Left renal pelvis (tissue), 4 donors: ENCODE data around the gene DEDD2. TPM values are rescaled to one million over a fixed set of nuclear protein-coding genes. Genes with fewer than 3 reads are reported as not detected.

Source experiments
- DNase-seq, 4 donors: peaks; one replicate each; pipeline ENCODE4 v3.0.0-alpha.2; 2013; ENCODE audit warnings: low read depth in 4 of 4, low spot score in 3 of 4
- polyA plus RNA-seq, 4 donors: library from polyadenylated mRNA; unstranded; fragments of 120-200 nt; gene quantifications; one replicate each; pipeline ENCODE4 v1.2.1, GENCODE V29; 2013; ENCODE audit not compliant: insufficient read length in 4 of 4

Gene DEDD2
- polyA plus RNA-seq, 4 donors: 15.9 to 33.8 (median 23.1) TPM

DNA sequence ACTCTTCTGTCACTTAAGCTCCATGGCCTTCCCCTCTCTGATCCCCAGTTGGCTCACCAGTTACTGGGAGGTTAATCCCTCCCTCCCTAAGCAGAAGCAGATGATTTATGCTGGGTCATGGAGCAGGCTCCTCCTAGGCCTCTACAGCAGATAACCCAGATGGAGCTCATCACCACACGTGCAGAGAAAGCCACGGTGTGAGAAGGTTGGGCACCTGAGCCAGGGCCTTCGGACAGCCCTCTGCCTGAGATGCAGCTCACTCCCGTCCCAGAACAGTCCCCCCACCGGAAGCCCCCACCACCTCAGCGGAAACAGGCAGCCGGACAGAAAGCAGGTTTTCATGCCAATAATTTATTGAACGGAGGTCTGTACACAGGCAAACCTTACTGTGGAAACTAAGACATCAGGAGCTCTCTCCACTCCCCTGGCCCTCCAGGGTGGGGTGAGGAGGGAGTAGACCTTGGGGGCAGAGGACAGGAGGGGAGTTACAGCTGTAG lies 12.4 kb upstream of the DEDD2 start:
- no peak for DNase-seq

DNA sequence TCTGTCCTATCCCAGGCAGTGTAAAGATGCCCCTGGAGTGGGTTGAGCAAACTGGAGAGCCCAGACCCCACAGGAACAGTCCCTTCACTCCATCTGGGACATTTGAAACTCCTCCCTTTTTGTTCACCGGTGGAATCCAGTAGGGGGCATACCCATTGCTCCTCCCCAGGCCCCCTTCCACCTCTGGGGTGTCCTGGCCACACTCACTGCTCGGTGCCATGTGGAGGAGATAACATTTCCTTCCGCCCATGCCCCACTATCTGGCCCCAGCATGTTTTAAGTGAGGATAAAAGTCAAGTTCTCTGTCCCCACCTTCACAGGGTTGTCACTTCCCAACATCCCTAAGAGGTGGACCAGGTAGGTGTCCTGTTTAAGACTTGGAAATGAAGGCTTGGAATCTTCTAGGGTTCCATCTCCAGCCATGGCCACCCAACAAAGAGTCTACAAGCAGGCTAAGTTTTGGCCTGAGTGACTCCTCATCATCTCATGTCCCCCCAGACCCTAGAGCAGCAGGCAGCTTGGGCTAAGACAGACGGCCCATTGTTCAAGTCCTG lies 11.9 kb upstream of the DEDD2 start:
- no peak for DNase-seq

DNA sequence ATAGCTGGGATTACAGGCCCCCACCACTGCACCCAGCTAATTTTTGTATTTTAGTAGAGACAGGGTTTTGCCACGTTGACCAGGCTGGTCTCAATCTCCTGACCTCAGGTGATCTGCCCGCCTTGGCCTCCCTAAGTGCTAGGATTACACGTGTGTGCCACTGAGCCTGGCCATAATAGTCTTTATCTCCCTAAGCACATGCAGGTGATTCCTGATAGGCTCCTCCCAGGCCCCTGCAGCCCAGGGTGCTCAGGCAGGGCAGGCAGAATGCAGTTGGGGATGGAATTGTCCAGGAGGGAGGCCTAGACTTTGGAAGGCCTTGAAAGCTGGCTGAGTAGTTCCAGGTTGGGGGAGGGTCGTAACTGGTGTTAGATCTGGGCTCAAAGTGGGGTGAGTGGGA lies 11.2 kb upstream of the DEDD2 start:
- DNase-seq: no peak

DNA sequence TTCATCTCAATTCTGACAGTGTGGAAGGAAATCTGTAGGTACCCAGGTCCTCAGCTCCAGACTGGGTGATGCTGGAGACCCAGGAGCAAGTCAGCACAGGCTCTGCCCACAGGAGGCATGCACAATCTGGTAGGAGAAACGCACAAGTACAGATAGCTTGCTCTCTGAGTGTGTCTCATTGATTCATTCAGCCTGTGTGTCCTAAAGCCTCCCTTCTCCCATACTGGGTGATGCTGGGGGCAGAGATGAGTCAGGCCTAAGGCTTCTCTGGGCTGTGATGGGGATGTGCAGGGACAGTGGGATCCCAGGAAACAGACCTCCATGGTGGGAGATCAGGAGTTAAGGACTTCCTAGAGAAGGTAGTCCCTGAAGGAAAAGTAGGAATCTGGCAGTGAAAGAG lies 9.4 kb upstream of the DEDD2 start:
- DNase-seq: no peak

DNA sequence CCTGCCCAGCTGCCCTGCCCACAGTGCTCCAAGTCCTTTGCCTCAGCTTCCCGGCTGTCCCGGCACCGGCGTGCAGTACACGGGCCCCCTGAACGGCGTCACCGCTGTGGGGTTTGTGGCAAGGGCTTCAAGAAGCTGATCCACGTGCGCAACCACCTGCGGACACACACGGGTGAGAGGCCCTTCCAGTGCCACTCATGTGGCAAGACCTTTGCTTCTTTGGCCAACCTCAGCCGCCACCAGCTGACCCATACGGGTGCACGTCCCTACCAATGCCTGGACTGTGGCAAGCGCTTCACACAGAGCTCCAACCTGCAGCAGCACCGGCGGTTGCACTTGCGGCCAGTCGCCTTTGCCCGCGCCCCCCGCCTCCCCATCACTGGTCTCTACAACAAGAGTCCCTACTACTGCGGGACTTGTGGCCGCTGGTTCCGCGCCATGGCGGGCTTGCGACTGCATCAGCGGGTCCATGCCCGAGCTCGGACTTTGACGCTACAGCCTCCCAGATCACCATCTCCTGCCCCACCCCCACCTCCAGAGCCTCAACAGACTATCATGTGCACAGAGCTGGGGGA lies 8.3 kb upstream of the DEDD2 start:
- no peak for DNase-seq

DNA sequence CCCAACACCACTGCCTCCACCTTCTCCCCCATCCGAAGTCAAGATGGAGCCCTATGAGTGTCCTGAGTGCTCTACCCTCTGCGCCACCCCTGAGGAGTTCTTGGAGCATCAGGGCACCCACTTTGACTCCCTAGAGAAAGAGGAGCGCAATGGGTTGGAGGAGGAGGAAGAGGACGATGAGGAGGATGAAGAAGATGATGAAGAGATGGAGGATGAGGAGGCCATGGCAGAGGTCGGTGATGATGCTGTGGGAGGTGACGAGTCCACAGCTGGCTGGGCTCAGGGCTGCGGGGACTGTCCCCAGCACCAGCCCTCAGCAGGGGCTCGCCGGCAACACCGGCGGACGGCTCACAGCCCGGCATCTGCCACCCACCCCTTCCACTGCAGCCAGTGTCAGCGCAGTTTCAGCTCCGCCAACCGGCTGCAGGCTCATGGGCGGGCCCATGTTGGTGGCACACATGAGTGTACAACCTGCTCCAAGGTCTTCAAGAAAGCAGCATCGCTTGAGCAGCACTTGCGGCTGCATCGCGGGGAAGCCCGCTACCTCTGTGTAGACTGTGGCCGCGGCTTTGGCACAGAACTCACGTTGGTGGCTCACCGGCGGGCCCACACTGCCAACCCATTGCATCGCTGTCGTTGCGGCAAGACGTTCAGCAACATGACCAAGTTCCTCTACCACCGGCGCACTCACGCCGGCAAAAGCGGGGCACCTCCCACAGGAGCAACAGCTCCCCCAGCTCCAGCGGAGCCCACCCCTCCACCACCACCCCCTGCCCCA lies 7.7 kb upstream of the DEDD2 start:
- no peak for DNase-seq

DNA sequence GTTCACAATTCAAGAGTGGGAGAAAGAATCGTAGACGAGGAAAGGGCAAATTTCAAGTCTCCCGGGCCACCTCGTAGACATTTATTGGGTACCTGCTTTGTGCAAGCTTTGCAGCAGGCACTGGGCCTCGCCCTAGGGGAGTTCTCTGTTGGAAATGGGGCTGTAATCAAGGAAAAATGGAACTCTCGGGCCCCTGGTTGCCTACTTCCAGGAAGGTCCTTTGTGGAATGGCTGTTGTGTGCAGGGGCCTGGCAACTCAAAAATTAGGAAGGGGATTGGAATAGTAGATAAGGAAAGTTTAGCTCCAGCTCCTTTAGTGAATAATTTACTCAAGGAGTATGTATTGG lies 3.2 kb upstream of the DEDD2 start:
- no peak for DNase-seq

DNA sequence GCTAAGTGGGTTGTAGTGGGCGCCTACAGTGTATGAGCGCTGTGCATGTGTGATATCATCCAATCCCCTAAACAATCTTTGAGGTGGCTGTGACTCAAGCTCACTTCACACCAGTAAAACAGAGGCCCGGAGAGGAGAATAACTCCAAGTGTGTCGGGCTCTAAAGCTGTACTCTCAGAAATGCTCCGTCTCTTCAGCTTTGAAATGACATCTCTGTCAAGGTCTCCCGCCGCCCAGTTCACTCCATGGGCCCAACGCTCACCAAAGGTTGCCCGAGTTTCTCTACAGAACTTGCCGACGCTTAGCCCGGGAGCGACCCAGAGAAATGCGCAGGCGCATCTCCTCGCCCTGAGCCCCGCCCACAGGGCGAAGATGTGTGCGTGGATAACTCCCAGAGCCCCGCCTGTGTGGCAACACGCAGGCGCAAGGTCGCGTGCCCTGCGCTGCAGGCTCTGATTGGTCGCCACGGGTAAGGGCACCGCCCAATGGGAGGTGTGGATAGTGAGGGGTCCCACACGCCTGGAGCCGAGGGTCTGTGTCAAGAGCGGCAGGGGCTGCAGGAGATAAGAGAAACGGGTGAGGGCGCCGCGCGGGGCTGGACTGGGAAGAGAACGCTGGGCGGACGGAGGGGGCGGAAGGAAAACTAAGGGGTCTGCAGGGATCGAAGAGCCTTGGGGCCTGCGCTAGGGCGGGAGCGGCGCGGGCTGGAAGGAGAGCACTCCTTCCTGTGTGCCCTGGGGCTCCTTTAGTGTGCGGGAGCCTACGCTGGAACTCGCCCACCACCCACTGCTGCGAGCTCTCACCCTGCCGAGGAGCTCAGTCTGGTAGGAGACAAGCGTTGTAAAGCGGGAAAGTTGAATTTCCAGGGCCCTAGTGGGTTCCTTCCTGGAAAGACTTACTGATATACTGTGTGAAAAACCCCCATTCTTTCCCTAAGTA lies 2.6 kb upstream of the DEDD2 start, which contains the start of gene ZNF526:
Gene ZNF526, plus strand, starts transcription at position 501 of the 939 bp plus-strand sequence. CDS start 4,092 bp downstream, outside the sequence.
- DNase-seq: peak; percentile 94 to 95 (median 95)

DNA sequence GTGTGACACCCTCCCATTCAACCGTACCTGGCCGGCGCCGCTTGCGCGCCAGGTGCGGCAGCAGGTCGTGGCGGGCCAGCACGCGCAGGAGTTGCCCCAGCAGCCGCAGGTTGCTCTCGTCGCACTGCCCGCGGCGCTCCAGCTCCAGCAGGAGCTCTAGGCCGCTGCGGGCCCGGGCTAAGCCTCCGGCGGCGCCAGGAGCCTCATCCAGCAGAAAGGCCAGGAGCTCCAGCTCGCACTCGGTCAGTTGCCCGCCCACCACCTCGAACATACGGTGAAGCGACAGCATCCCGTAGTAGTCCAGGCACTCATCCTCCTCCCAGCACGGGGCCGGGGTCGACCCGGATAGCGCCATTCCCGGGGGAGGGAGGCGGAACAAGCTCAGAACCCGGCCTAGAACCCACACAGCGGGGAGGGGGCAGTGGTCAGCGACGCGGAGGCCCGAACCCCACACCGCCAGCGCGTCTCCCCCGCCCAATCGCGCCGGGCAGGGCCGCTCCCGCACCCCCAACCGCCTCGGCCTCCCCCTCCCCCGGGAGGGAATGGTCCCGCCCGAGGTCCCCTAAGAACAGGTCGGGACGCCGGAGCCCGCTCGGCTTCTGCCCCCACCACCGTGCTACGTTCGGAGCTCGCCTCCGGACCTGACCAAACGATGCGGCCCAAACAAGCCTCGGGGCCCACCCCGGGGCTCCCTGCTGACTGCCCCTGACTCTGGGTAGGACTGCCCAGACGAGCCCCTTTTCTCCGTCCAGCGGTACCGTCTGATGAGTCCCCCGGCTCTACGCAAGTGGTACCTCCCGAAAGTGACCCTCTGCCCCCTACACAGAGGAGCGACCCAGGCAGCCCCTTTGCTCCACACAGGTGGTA lies 591 bp downstream of the DEDD2 start:
- peak in 3 of 4 donors; percentile 35 to 54 (median 46) for DNase-seq

DNA sequence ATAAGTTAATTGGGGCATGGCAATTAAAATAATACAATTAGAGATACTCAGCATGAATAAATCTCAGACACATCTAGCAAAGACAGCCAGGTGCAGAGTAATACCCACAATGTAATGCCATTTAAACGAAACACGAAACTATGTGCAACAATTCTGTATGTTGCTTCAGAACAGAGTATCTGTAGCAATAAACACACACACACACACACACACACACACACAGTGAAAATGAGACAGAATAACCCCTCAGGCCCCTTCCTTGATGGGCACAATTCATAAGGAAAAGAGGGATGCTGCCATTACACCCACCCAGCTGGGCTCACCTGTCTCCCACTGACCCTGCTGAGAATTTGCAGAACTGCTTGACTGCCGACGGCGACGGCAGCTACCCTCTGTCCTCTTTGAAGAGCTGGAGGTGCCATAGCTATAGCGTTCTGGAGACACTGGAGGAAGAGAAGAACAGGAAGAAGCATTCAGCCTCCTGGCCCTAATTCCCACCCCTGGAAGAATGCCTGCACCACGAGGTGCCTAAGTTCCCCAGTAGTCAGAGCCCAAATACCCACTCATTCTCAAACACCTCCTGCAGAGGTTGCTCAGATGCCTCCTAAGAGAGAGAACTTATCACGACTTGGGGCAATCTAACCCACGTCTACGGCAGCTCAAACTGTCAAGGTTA lies 2.5 kb downstream of the DEDD2 start:
- no peak for DNase-seq

DNA sequence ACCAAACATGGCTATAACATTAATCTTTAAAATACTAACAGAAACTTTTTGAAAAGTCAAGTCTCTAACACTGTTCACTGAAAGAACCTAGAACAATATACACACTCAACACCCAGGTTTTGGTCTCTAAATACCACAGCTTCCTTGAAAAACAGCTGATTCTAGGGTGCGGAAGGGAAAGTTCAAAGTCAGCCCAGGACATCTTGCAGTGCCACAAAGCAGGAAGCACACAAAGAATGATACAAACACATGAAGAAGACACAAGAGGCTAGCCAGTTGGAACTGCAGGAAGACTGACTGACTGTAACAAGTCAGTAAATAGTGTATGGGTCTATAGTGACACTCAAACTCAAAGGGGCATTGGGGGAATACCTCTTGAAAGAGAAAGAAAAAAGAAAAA lies 4.6 kb downstream of the DEDD2 start:
- no peak for DNase-seq

DNA sequence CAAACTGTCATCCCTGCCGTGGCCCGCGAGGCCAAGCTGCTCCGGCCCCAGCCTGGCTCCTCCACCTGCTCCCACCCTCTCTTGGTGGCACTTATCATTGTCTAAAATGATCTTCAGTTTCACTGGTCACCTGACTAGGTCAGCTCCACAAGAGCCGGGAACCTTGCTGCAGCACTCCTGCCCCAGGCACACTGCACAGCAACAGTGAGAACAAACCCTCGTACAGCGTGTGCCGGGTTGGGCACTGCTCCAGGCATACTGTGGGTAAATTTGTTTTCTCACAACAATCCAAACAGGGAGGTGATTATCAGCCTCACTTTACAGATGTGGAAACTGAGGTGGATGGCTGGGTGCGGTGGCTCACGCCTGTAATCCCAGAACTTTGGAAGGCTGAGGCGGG lies 8.9 kb downstream of the DEDD2 start:
- DNase-seq: no peak

DNA sequence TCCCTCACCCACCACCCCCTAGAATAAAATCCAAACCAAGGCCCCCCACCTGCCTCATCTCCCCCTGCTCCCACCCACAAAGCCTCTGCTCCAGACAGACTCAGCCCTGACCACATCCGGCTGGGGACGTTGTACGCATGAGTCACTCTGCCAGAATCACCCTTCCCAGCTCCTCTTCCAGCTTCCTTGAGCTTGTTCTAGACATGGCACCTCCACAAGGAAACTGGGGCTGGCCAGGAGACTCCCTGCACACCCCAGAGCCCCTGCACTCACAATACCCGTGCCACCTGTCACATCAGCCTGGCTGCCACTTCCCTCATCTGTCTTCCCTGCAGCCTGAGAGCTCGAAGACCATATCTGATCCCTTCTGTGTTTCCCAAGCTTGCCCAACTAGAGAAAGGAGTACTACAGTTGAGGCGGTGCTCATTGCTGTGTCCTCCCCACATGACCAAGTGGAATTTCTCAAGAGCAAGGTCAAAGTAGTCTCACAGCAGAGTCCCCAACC lies 9.7 kb downstream of the DEDD2 start:
- no peak for DNase-seq

DNA sequence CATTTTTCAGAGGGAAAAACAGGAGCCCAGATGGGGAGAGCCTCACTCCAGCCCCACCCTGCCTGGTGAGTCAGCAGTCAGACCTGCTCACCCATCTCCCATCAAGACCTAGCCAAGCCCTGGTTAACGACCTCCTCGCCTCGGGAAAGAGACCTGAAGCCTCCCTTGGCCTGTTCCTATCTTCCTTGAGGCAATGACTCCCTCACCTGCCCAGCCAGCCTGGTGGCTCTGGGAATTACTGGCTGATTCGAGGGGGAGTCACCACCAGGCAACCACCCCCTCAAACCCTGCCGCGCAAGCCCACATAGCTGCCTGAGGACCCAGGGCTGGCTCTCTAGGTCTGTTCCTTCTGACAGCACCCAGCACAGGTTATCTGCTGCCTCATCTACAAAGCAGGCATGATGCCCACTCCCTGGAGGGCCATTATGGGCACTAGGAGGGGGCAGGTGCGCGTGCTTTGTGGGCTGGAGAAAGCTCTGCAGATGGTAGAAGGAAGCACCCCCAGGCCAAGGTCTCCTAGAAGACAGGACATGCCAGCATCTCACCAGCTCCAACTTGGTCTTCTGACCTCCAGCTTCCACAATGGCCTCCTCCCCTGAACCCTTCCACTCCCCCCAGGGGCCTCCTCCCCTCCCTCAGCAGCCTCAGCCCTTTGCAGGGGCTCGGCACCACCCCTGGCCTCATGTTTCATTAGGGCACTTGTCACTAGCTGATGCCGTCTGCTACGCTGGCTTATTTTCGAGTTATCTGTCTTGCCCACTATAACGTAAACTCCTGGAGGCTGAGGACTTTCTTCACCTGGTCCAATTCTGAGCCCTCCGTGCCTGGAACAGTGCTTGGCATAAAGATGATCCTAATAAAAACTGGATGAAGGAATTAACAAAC lies 10.4 kb downstream of the DEDD2 start:
- no peak for DNase-seq

DNA sequence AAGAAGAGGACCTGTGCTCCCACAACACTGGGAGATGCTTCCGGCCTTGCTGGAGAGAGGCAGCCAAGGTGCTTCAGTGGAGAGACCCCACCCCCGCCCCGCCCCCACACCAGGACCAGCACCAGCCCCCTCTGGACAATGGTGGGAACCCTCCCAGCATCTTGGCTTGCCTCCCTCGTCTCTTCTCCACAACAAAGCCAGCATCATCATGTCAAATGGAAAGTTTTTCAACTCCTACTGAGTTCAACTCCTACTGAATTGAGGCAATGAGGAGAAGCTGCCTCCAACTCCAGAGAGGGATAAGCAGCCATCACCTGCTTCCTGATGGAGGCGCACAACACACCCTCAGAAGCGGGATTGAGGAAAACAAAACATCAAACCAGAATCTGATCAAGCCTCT lies 12.8 kb downstream of the DEDD2 start:
- DNase-seq: no peak

DNA sequence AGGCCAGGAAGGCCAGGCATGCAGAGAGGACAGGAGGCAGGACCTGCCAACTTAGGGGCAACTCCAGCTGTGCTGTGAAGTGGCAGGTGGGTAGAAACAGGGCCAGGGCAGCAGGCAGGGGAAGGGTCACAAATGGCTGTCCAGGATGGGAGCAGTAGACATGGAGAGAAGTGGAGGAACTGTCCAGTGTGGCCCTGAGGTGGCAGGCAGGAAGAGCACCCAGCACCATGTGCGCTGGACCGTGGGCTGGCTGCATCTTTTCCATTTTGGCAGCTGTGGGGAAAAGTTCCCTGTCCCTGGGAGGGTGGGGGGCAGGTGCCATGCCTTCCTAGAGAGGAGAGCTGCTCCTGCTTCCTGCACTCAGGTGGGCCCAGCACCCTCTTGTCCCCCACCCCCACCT lies 13.8 kb downstream of the DEDD2 start:
- DNase-seq: no peak

DNA sequence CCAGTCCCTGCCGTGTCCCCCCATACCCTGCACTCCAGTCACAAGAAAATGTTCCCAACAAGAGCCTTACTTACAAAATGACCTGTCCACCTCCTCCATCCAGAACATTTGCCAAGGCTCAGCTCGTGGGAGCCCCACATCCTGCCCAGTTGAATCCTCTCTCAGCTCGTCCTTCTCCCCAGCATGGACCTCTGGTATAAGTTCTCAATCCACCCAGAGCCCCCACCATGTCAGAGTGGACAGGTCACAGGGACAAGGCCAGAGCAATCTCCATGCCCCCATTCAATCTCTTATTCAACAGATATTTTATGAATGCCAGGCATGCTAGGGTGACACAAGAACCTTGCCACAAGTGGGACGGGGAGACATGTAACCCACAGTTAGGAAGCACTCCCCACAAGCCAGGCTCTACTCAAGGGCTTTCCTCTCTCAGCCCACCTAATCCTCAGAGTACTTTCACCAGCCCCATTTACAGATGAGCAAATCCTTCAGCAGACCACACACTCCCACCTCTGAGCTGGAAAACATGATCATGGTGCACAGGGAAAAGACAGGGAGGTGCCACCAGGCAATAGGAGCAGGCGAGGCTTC lies 15.1 kb downstream of the DEDD2 start:
- no peak for DNase-seq
